Ovary (tissue), 3 donors: ENCODE results near the gene LPO.

Experiments
- EP300 ChIP-seq: sonication (generic); formaldehyde crosslinking; IDR thresholded peaks from one replicate; pipeline ENCODE4 v1.6.1; 2017; ENCODE audit warnings: antibody characterized with exemption
- TF ChIP-seq, protein P1 (sequence below), 3 donors: fragments of 450-650 bp in 2 of 3; fragments of 200-600 bp in 1 of 3; IDR thresholded peaks; one replicate each; pipeline versions ENCODE4 v1.5.1 to v1.8.0; 2016 to 2022; ENCODE audit warnings: antibody characterized with exemption in 3 of 3, mild to moderate bottlenecking in 1 of 3
- donor health status: DM: no; HTN: no; CAD: no.

DNA sequence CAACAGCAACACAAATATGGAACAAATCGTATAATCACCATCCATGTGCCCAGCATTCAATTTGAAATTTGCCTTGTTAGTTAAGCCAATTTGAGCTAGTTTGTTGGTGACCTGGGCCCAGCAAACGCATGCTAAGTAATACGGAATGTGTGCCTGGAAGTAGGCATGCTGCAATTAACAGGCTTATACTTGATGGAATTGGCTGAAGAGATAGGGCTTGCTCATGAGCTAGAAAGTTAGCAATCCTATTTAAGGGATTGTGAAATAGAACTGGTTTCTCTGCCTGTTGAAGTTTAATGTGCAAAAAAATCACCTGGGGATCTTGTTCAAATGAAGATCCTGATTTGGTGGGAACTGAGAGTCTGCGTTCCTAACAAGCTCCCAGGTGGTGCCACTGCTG is 8.5 kb upstream of the LPO start:
- TF ChIP-seq, protein P1, sequence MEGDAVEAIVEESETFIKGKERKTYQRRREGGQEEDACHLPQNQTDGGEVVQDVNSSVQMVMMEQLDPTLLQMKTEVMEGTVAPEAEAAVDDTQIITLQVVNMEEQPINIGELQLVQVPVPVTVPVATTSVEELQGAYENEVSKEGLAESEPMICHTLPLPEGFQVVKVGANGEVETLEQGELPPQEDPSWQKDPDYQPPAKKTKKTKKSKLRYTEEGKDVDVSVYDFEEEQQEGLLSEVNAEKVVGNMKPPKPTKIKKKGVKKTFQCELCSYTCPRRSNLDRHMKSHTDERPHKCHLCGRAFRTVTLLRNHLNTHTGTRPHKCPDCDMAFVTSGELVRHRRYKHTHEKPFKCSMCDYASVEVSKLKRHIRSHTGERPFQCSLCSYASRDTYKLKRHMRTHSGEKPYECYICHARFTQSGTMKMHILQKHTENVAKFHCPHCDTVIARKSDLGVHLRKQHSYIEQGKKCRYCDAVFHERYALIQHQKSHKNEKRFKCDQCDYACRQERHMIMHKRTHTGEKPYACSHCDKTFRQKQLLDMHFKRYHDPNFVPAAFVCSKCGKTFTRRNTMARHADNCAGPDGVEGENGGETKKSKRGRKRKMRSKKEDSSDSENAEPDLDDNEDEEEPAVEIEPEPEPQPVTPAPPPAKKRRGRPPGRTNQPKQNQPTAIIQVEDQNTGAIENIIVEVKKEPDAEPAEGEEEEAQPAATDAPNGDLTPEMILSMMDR (IDR thresholded peaks at IDR 0.05): no peak
- TF ChIP-seq EP300: no peak
